Immature natural killer cell (primary cell): ENCODE results near the gene LRRC30. TPM values are rescaled to one million over a fixed set of nuclear protein-coding genes. Genes with fewer than 3 reads are reported as not detected.

Source experiments
- DNase-seq, 3 donors: peaks; one replicate each; pipeline ENCODE4 v3.0.0; 2022; ENCODE audit warnings: mixed read lengths in 1 of 3
- H3K27ac Mint-ChIP-seq, 6 donors: one replicate each; pipeline ENCODE4 v1.8.0; 2020; ENCODE audit warnings: mixed read lengths in 6 of 6, mild to moderate bottlenecking in 5 of 6, inconsistent platforms in 4 of 6, moderate library complexity in 3 of 6
- H3K27me3 Mint-ChIP-seq, 3 donors: one replicate each; pipeline ENCODE4 v1.8.0; 2020 to 2021; ENCODE audit warnings: low read depth in 3 of 3, mild to moderate bottlenecking in 3 of 3, mixed read lengths in 3 of 3, moderate library complexity in 3 of 3, inconsistent platforms in 1 of 3
- H3K36me3 Mint-ChIP-seq, 3 donors: one replicate each; pipeline ENCODE4 v1.8.0; 2020; ENCODE audit warnings: mixed read lengths in 3 of 3, inconsistent platforms in 2 of 3, mild to moderate bottlenecking in 2 of 3
- H3K4me1 Mint-ChIP-seq, 2 donors: one replicate each; pipeline ENCODE4 v1.8.0; 2020; ENCODE audit warnings: inconsistent platforms in 2 of 2, mild to moderate bottlenecking in 2 of 2, mixed read lengths in 2 of 2, moderate library complexity in 1 of 2
- H3K4me3 Mint-ChIP-seq, 5 donors: one replicate each; pipeline ENCODE4 v1.8.0; 2020; ENCODE audit warnings: mild to moderate bottlenecking in 5 of 5, mixed read lengths in 5 of 5, inconsistent platforms in 3 of 5, moderate library complexity in 3 of 5
- H3K9me3 Mint-ChIP-seq, 6 donors: one replicate each; pipeline ENCODE4 v1.8.0; 2020; ENCODE audit warnings: mild to moderate bottlenecking in 6 of 6, mixed read lengths in 6 of 6, inconsistent platforms in 4 of 6, moderate library complexity in 3 of 6
- polyA plus RNA-seq, 3 donors: library from polyadenylated mRNA; unstranded; fragments of 300-500 nt; fragmentation: Illumina TruSeq; gene quantifications; one replicate each; pipeline ENCODE4 v1.2.3, GENCODE V29; 2021

Gene LRRC30
- polyA plus RNA-seq, 3 donors from 2014 or later = not detected

DNA sequence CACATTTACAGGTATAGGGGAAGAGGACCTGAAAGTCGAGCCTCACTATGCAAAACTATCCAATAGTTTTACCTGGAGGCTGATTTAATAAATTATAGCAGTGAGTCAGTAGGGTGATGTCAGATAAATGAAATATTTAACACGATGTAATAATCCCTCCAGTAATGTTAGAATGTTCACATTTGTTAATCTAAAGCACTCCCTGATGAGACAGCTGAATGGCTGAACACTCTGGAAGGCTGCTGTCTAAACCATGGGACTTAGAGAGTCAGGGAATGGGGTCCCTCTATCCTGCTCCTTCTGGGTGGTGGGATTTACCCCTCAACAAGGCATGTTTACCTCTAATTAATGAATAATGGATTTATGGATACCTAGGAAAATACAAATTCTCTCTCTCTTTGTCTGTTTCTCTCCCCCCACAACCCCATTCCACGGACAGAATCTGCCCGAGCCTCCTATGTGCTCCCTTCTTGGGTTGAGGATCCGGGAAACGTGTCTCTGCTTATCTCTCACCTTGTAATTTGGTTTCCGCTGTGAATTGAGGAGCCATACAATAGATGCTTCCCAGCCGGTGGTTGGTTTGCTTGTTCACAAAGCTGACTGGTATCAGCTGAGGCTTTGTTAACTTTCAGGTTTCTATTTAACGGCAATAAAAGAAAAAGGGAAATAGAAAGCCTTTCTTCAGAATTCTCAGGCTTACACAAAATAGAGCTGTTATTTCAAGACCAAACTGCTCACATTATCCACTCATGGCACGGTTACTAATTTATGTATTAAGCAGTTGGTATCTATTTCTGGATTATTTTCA, 25.9 kb downstream of the LRRC30 start:
- no peak overlapping the region for H3K27ac Mint-ChIP-seq
- H3K4me1 Mint-ChIP-seq = no peaks in the 10 kb centered on the region
- no peak for DNase-seq
- H3K27me3 Mint-ChIP-seq = peaks cover 0 to 4% (median 1%) of the 10 kb centered on the region in 3 donors
- H3K9me3 Mint-ChIP-seq = peaks cover 0 to 4% (median 0%) of the 10 kb centered on the region in 6 donors
- no peak overlapping the region for H3K4me3 Mint-ChIP-seq
- no peaks in the 10 kb centered on the region for H3K36me3 Mint-ChIP-seq

DNA sequence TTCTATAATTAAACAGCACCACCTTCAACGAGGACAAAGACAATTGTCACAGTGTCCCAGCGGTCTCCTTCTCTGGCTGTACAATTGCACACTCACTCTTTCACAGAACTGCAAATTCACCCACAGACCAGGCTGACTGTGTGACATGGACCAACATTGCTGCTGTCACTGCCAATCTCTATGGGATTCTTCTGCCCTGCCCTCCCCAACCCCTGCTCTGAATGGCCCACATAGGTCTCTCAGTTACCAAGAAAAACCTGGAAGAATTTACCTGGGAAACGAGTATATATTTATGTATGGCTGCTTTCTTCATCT, 26.5 kb downstream of the LRRC30 start:
- Mint-ChIP-seq H3K4me1 (no peaks in the 10 kb centered on the region), H3K27ac (no peak overlapping the region), H3K27me3 (peaks cover 0 to 4% (median 1%) of the 10 kb centered on the region in 3 donors), H3K36me3 (no peaks in the 10 kb centered on the region), H3K4me3 (no peak overlapping the region), H3K9me3 (peaks cover 0 to 4% (median 0%) of the 10 kb centered on the region in 6 donors)
- DNase-seq = no peak

DNA sequence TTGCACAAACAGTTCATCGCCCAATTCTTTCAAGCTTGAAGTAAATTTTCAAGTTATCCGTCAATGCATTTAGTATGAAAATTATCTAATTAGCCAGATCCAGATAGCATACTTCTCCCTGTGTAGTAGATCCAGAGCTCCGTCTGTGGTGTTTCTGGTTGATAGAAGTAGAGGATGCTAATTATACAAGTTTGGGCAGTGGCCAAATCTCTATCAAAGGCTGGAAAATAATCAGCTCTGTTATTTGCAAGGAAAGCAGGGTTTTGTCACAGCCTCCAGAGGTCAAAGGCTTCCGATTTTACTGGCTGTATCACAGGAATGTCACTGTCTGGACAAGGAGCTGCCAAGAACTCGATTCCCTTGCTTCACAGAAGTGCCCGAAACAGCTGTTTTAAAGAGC, 28.6 kb downstream of the LRRC30 start:
- Mint-ChIP-seq H3K27me3 (peaks cover 0 to 4% (median 1%) of the 10 kb centered on the region in 3 donors), H3K9me3 (peaks cover 0 to 4% (median 0%) of the 10 kb centered on the region in 6 donors)

DNA sequence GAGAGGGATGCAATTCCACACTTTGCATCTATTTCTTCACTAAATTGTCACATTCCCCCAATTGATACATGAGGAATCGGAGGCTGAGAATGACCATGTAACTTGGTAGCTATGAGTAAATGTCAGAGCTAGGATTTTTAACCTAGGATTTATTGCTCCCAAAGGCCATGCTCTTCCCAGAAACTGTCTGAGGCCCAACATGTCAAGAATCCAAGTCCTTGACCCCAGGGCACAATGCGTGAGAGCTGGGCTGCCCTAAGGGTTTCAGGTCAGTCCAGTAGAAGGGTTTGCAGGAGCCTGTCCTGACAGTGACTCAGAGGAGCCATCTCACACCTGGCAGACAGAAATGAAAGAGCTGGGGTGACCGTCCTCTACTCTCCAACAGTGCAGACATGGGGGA, 30.3 kb downstream of the LRRC30 start:
- H3K27ac Mint-ChIP-seq = no peak overlapping the region
- peaks cover 0 to 1% (median 0%) of the 10 kb centered on the region in 3 donors for H3K27me3 Mint-ChIP-seq
- peaks cover 0 to 4% (median 0%) of the 10 kb centered on the region in 6 donors for H3K9me3 Mint-ChIP-seq
- no peak for DNase-seq
- no peaks in the 10 kb centered on the region for H3K4me1 Mint-ChIP-seq
- H3K4me3 Mint-ChIP-seq = no peak overlapping the region
- H3K36me3 Mint-ChIP-seq = no peaks in the 10 kb centered on the region

More for the DNA sequence above, 28.6 kb downstream of the LRRC30 start:
- Mint-ChIP-seq H3K27ac (no peak overlapping the region), H3K4me1 (no peaks in the 10 kb centered on the region), H3K36me3 (no peaks in the 10 kb centered on the region), H3K4me3 (no peak overlapping the region)
- DNase-seq = no peak

DNA sequence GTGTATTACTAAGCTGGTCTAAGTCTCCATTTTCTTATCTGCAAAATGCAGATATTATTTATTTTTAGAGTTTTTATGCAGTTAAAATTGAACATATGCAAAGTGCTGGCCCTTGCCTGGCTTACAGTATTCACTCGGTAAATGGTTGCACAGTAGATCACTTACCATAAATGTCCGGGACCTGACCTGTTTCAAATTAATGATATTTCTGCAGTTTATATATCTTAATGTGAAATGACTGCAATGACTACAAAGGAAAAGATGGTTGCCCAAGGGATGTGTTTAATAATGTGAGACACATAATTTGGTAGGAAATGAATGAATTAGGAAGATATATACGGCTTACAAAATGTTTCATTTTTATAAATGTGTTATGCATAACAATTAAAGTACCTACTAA, 37.1 kb downstream of the LRRC30 start:
- H3K36me3 Mint-ChIP-seq = no peaks in the 10 kb centered on the region
- H3K4me3 Mint-ChIP-seq = no peak overlapping the region
- H3K27me3 Mint-ChIP-seq = peaks cover 0 to 2% (median 0%) of the 10 kb centered on the region in 3 donors
- H3K27ac Mint-ChIP-seq = no peak overlapping the region
- DNase-seq = no peak
- H3K9me3 Mint-ChIP-seq = peaks cover 0 to 5% (median under 1%) of the 10 kb centered on the region in 6 donors
- no peaks in the 10 kb centered on the region for H3K4me1 Mint-ChIP-seq

DNA sequence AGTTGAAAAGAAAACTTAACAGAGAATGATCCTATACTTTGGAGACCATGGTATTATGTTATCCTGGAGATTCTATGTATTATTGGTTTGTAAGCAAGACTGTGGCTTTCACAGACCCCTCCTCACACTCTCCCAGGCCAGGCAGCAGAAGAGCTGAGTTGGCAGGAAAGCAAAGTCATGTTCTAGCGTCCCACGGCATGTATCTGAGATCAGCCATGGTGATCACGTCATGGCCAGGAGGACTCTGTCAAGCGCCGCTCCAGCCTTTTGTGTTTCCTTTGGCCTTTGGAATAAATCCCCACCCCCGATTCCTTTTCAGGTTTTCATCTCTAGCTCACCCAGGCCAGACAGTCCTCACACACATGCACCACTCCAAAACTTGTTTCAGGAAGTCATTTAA, 39.1 kb downstream of the LRRC30 start:
- Mint-ChIP-seq H3K4me1 (no peaks in the 10 kb centered on the region), H3K27me3 (peaks cover 0 to 2% (median 2%) of the 10 kb centered on the region in 3 donors), H3K27ac (no peak overlapping the region), H3K4me3 (no peak overlapping the region), H3K36me3 (no peaks in the 10 kb centered on the region), H3K9me3 (peaks cover 0 to 5% (median 0%) of the 10 kb centered on the region in 6 donors)
- DNase-seq = no peak

DNA sequence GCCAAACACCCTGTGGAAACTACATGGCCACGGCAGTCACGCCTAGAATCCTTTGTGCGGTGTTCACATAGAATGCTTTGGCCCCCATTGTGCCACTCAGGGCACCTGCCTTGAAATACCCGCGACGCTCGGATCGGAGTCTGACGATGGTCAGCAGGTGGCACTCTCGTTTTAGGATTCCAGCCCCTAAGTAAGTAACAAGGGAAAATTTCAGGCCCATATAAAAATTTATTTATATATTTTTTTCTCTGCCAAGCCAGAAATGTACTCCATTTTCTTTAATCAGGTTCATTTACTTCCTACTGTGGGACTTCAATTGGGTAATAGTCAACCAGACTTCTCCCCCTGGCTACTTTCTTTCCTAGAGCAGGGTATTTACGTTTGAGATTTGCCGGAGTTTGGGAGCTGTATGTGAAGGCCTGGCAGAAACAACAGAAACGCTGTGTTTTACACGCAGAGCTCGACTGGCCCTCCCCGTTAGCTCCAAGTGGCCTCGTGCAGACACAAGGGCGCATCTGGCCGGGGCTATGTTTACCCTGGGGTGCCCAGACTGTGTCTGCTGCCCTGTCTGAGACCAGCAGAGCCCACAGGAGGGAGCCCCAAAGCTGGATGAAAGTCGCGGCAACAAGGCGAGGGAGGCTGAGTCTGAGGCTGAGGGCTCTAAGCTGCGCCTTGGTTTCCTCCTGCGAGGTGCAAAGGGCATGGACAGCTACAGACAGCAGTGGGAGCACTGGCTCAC, 41.6 kb downstream of the LRRC30 start:
- H3K4me3 Mint-ChIP-seq = no peak overlapping the region
- H3K9me3 Mint-ChIP-seq = peaks cover 0 to 5% (median 0%) of the 10 kb centered on the region in 6 donors
- peaks cover 0 to 2% (median 0%) of the 10 kb centered on the region in 3 donors for H3K27me3 Mint-ChIP-seq
- H3K27ac Mint-ChIP-seq = no peak overlapping the region
- no peak for DNase-seq
- no peaks in the 10 kb centered on the region for H3K36me3 Mint-ChIP-seq
- H3K4me1 Mint-ChIP-seq = no peaks in the 10 kb centered on the region

DNA sequence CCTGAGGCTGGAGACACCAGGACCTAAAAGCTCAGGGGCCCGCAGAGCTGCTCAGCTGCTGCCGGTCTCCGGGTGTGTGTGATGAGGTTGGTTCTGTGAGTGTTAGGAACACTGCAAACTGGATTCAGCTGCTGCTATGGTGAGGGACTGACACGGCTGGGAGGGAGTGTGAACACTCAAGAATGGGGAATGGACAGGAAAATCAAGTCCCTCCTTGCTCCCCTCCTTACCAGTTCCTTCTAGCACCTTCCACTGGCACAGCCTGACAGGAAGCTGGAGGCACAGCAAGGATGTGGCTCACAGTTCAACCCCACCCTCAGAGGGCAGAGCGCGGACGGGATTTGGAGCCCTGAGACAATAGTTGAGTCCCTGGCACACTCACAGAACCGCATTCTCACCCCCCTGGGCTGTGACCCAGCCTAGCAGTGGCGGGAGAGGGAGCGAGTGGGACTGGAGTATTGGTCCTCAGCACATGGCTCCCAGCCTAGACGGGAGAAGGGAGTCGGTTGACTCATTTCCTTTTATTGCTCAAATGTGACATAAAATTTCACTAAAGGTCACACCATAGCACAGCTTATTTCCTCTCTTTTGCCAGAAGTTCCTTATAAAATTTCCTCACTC, 42.5 kb downstream of the LRRC30 start:
- DNase-seq = no peak
- Mint-ChIP-seq H3K4me1 (no peaks in the 10 kb centered on the region), H3K27ac (no peak overlapping the region), H3K4me3 (no peak overlapping the region), H3K9me3 (peaks cover 0 to 5% (median 0%) of the 10 kb centered on the region in 6 donors), H3K36me3 (no peaks in the 10 kb centered on the region), H3K27me3 (peaks cover 0 to 2% (median 0%) of the 10 kb centered on the region in 3 donors)

DNA sequence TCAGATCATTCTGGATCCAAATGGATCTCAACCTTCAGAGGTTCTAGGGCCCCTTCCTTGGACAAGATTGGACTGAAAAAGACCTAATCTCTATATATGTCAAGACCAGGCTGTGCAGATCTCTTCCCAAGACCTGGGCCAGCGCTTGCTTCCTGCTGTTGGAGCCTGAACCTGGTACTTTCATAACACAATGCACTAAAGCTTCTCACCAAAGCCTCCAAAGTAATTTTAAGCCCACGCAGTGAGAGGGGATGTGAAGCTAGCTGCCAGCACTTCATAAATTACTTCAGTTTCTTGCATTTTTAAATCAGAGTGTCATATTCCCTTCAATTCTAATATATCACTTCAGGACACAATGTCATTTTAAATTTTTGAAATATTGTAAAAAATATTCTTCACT, 50.7 kb downstream of the LRRC30 start:
- Mint-ChIP-seq H3K27me3 (no peaks in the 10 kb centered on the region), H3K4me1 (no peaks in the 10 kb centered on the region), H3K9me3 (peaks cover 0 to 10% (median 0%) of the 10 kb centered on the region in 6 donors), H3K27ac (no peak overlapping the region), H3K36me3 (no peaks in the 10 kb centered on the region), H3K4me3 (no peak overlapping the region)
- DNase-seq = no peak

Other genes starting within 250 kb of the LRRC30 start
- not detected for gene LAMA1, start 113.3 kb upstream of the LRRC30 start, polyA plus RNA-seq